ENCODE results near the gene ASPA.
"Not testable (repeated sequence)": the region's sequence is repeated elsewhere in the genome, so short reads cannot be mapped to it uniquely, and the experiment has no call there.

ASPA gene

DNA sequence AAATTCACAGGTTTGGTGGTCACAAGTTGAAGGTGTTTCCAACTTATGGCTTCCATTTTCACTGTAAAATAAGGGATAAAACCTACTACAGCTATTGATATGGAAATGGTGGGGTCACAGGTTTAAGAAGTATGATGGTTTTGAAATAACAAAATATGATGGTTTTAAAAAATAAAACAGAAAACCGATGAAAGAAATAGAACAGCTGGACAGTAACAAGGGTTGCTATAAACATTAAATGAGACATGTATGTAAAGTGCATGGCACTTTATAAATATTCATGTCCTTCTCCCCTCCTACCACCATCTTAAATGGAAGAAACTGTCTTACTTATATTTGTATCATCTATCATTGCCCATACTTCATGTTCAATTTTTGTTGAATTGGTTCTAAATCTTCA is 31.3 kb downstream of the ASPA start:
- no peak overlapping the region for H3K27ac ChIP-seq
- no peak for TF ChIP-seq ZFX (IDR thresholded peaks at IDR 0.05; ENCODE audit: borderline replicate concordance)
- TF ChIP-seq, protein P1, sequence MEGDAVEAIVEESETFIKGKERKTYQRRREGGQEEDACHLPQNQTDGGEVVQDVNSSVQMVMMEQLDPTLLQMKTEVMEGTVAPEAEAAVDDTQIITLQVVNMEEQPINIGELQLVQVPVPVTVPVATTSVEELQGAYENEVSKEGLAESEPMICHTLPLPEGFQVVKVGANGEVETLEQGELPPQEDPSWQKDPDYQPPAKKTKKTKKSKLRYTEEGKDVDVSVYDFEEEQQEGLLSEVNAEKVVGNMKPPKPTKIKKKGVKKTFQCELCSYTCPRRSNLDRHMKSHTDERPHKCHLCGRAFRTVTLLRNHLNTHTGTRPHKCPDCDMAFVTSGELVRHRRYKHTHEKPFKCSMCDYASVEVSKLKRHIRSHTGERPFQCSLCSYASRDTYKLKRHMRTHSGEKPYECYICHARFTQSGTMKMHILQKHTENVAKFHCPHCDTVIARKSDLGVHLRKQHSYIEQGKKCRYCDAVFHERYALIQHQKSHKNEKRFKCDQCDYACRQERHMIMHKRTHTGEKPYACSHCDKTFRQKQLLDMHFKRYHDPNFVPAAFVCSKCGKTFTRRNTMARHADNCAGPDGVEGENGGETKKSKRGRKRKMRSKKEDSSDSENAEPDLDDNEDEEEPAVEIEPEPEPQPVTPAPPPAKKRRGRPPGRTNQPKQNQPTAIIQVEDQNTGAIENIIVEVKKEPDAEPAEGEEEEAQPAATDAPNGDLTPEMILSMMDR (IDR thresholded peaks at IDR 0.05), result no peak

DNA sequence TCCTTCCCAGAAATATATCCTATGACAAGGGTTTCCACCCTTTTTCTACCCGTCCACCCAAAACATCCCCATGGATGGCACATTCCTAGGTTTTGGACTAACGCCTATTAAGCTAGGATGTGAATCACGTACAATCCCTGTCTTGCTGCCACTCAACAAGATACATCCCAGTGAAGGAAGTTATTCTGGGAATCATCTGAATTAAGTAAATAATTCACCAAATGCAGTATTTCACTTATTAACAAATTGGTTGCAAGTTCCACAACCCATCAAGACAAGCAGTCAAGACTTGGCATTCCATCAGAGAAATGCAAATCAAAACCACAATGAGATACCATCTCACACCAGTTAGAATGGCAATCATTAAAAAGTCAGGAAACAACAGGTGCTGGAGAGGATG is 32.1 kb downstream of the ASPA start:
- no peak overlapping the region for H3K27ac ChIP-seq
- no peak for TF ChIP-seq ZFX (IDR thresholded peaks at IDR 0.05; ENCODE audit: borderline replicate concordance)
- TF ChIP-seq, protein P1 (IDR thresholded peaks at IDR 0.05), result no peak

DNA sequence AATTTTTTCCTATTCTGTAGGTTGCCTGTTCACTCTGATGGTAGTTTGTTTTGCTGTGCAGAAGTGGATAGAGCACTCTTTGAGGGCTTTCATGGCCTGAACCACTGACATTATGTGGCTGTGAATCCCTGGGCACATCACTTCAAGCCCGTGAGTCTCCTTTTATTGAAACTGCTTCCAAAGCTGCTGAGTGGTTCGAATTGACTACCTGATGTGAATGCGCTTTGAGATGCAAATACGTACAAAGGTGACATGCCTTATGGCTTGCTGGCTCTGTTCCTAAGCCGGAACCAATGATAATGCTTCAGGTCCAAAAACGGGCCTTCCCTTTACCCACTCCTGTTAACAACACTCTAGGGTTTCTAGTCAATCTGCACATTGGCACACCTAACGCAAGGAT is 34.3 kb downstream of the ASPA start:
- TF ChIP-seq, protein P1 (IDR thresholded peaks at IDR 0.05), result no peak
- TF ChIP-seq ZFX (IDR thresholded peaks at IDR 0.05; ENCODE audit: borderline replicate concordance), result no peak
- no peak overlapping the region for H3K27ac ChIP-seq

DNA sequence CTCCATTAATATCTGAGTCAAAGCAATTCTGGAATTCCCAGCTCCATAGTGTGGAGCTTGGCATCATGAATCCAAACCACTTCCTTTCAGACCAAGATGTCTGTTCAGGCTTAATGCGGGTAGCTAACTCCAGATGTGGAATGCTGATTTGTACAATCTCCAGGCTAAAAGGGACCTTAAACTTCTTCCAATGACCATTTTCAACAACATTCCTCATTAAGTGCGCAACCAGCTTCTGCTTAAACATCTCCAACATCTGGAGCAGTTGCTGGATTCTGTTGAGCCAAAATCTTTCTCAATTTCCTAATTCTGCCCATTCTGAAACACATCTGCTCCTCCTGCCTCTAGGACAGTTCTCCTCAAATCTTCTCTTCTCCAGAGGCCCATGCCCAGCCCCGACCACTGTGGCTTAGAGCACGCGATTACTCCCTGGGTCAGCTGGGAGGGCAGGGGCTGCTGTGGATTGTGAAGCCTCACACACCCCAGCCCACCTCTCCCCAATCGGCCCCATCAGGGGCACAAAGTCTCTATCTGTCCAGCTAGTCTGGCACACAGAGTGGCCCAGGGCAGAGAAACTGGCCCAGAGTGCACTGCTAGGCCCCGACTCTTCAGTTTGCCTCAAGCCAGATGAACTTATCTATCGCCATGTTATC is 36.2 kb downstream of the ASPA start:
- TF ChIP-seq, protein P1 (IDR thresholded peaks at IDR 0.05), result no peak
- TF ChIP-seq ZFX (IDR thresholded peaks at IDR 0.05; ENCODE audit: borderline replicate concordance), result no peak
- H3K27ac ChIP-seq, result no peak overlapping the region

DNA sequence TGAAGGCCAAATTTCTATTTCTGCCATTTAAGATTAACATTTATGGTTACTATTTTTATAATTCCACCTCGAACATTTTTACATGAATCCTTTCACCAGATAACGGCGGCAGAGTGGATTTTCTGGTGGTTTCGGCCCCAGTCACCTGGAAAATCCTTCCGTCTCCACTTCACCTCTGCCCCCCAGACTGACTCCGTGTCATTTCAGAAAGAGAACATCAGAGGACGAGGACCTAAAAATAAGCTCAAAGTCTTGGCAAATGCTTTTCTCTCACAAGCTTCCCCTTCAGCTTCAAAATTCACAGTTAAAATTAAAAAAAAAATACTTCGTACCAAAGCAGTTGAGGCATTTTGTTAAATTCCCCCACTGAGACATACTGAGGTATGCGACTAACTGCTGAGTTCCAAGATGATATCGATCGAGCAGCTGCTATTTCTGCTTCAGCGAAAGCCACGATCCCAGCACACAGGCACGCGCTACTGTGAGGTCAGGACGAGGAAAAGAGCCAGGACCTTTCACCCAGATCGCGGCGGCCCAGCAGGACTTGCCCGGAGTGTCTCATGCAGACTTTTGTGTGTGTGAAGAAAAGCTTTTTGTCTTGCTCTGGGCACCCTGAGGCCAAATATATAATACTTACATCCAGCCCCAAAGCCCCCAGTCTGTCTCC is 36.8 kb downstream of the ASPA start:
- no peak for TF ChIP-seq ZFX (IDR thresholded peaks at IDR 0.05; ENCODE audit: borderline replicate concordance)
- TF ChIP-seq, protein P1 (IDR thresholded peaks at IDR 0.05), result no peak
- H3K27ac ChIP-seq, result no peak overlapping the region

DNA sequence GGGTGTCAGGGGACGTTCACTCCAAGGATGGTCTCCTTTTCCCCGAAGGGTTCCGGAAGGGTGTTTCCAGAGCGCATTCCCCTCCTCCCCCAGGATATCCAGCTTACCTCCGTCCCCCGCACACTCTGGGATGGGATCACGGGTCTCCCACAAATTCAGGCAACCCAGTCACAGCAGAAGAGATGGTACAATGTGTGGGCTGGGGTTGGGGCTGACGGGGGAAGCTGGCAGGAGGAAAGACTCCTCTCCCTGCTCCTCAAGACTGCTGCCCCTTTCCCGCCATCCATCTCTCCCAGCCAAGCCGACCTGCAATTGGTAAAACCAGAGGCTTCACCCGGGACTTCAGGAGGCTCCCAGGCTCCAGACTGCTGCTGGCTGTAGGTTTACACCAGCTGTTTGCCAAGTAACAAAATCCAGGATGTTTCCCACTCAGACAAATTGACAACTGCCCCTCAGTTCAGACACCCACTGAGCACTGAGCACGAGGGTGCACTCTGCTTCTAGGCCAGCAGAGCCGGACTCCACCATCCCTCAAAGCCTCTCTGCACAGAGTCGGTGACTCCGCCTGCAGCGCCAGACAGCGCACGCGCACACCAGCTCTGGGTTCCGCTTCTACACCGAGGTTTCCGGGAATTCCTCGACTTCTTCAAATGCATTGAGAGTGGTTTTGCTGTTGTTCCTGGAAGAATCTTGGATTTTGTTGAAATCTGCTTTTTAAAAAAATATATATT is 37.7 kb downstream of the ASPA start:
- no peak overlapping the region for H3K27ac ChIP-seq

DNA sequence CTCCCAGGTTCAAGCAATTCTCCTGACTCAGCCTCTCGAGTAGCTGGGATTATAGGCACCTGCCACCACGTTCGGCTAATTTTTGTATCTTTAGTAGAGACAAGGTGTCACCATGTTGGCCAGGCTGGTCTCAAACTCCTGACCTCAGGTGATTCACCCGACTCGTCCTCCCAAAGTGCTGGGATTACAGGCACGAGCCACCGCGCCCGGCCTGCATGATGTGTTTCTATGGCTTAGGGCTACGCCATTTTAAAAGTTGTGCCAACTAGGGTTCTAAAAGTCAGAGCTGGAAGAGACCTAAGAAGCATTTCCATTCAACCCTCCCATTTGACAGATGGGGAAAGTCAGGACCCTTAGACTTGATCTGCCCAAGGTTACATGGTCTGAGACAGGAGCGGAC is 38.4 kb downstream of the ASPA start:
- not testable (repeated sequence) for H3K27ac ChIP-seq

More for the DNA sequence above, 37.7 kb downstream of the ASPA start:
- TF ChIP-seq, protein P1 (IDR thresholded peaks at IDR 0.05), result no peak
- no peak for TF ChIP-seq ZFX (IDR thresholded peaks at IDR 0.05; ENCODE audit: borderline replicate concordance)
